Ovary (tissue), 9 donors: ENCODE data around the gene RAET1G. TPM values are rescaled to one million over a fixed set of nuclear protein-coding genes. Genes with fewer than 3 reads are reported as not detected.

Source experiments
- DNase-seq, 5 donors: peaks; one replicate each; pipeline ENCODE4 v3.0.0-alpha.2; 2019 to 2020
- H3K27ac ChIP-seq, 2 donors: fragments of 200-600 bp; one replicate each; pipeline versions ENCODE4 v1.5.1 to v1.8.0; 2019 to 2022
- H3K27me3 ChIP-seq: fragments of 200-600 bp; one replicate; pipeline ENCODE4 v1.8.0; 2022
- H3K36me3 ChIP-seq: fragments of 200-600 bp; sonication (generic); one replicate; pipeline ENCODE4 v1.5.1; 2019
- H3K4me1 ChIP-seq: one replicate; pipeline ENCODE4 v1.8.1; 2013; ENCODE audit warnings: mild to moderate bottlenecking, moderate library complexity; ENCODE audit not compliant: insufficient read depth
- H3K4me3 ChIP-seq: fragments of 200-600 bp; sonication (generic); one replicate; pipeline ENCODE4 v1.5.1; 2017
- H3K9me3 ChIP-seq, 2 donors: fragments of 200-600 bp in 1 of 2; sonication (generic) in 1 of 2; one replicate each; pipeline versions ENCODE4 v1.5.1 to v1.8.1; 2013 to 2019; ENCODE audit warnings: mild to moderate bottlenecking in 1 of 2, moderate library complexity in 1 of 2
- EP300 ChIP-seq: sonication (generic); formaldehyde crosslinking; IDR thresholded peaks from one replicate; pipeline ENCODE4 v1.6.1; 2017; ENCODE audit warnings: antibody characterized with exemption
- POLR2A ChIP-seq: fragments of 450-650 bp; IDR thresholded peaks from one replicate; pipeline ENCODE4 v1.6.1; 2017; ENCODE audit warnings: antibody characterized with exemption, mild to moderate bottlenecking, moderate library complexity
- WGBS, 3 donors: extraction: QIAGEN DNeasy Blood & Tissue Kit in 1 of 3; methylation state at CpG; one replicate each; pipeline versions ENCODE4 v1.1.5 to v1.1.7; 2013 to 2017; 5-methylcytosine and 5-hydroxymethylcytosine counted together
- intact Hi-C, 4 donors: fragments of 100-400 bp; cut with DNase I; formaldehyde crosslinking; loops; one replicate each; pipeline versions ENCODE4 v1.11.0 to v1.15.1; 2022 to 2023
- polyA plus RNA-seq, 2 donors: library from polyadenylated mRNA; stranded (reverse); fragments of 200-250 nt in 1 of 2; fragments of 350-450 nt in 1 of 2; fragmentation: Illumina TruSeq in 1 of 2; extraction: RNeasy Lipid Tissue Mini Kit (QIAGEN cat#74804) in 1 of 2; gene quantifications; one replicate each; pipeline ENCODE4 v1.2.3, GENCODE V29; 2013 to 2014
- total RNA-seq, 7 donors: library from RNA; depleted of rRNA in 2 of 7; stranded (reverse); fragments of >200 nt in 2 of 7; fragmentation: NEBNext Ultra II Directional in 3 of 7; extraction: Animal tissue kit (Norgen Biotek cat#: 25700) in 3 of 7; gene quantifications; one replicate each; pipeline versions ENCODE4 v1.1.0 to v1.2.4, GENCODE V29; 2016 to 2023
- TF ChIP-seq, protein P1 (sequence below), 3 donors: fragments of 450-650 bp in 2 of 3; fragments of 200-600 bp in 1 of 3; IDR thresholded peaks; one replicate each; pipeline versions ENCODE4 v1.5.1 to v1.8.0; 2016 to 2022; ENCODE audit warnings: antibody characterized with exemption in 3 of 3, mild to moderate bottlenecking in 1 of 3
- donor health status: DM: no; HTN: no; CAD: no; lungs with moderate emphysema.
- donor health status: DM: no; HTN: no; CAD: no.
- donor health status: Bipolar disorder and iron deficiency.
- donor health status: DM: yes; HTN: yes; CAD: no.
- donor health status: DM: no; HTN: no; CAD: no.
- donor health status: DM: yes; HTN: yes; CAD: no.

RAET1G gene
- total and polyA plus RNA-seq, 9 donors = 0.42 to 1.5 (median 0.77) TPM; not detected in 1

DNA sequence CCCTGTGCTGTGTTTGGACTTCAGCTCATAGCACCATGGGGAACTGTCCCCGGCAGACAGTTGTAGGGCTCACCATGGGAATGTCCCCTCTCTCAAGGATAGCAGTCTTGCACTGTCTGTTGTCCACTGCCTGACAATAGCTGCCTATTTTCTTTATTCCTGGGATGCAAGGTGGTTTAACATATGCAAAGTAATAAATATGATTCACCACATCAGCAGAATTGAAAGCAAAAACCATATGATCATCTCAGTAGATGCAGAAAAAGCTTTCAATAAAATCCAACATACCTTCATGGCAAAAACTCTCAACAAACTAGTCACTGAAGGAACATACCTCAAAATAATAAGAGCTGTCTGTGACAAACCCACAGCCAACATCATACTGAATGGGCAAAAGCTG, 45.3 kb downstream of the RAET1G start:
- H3K4me1 ChIP-seq = no peaks in the 10 kb centered on the region
- no peak overlapping the region for H3K4me3 ChIP-seq
- no peaks in the 10 kb centered on the region for H3K27me3 ChIP-seq
- H3K27ac ChIP-seq = no peak overlapping the region
- TF ChIP-seq, protein P1, sequence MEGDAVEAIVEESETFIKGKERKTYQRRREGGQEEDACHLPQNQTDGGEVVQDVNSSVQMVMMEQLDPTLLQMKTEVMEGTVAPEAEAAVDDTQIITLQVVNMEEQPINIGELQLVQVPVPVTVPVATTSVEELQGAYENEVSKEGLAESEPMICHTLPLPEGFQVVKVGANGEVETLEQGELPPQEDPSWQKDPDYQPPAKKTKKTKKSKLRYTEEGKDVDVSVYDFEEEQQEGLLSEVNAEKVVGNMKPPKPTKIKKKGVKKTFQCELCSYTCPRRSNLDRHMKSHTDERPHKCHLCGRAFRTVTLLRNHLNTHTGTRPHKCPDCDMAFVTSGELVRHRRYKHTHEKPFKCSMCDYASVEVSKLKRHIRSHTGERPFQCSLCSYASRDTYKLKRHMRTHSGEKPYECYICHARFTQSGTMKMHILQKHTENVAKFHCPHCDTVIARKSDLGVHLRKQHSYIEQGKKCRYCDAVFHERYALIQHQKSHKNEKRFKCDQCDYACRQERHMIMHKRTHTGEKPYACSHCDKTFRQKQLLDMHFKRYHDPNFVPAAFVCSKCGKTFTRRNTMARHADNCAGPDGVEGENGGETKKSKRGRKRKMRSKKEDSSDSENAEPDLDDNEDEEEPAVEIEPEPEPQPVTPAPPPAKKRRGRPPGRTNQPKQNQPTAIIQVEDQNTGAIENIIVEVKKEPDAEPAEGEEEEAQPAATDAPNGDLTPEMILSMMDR (IDR thresholded peaks at IDR 0.05) = no peak
- TF ChIP-seq EP300 (no peak), POLR2A (no peak)
- 86 to 93% (median 93%) methylated on average over 1 of the region's 1 CpG for WGBS, 3 donors
- H3K9me3 ChIP-seq = no peaks in the 10 kb centered on the region
- intact Hi-C loops = no loop called here
- no peaks in the 10 kb centered on the region for H3K36me3 ChIP-seq
- no peak for DNase-seq

DNA sequence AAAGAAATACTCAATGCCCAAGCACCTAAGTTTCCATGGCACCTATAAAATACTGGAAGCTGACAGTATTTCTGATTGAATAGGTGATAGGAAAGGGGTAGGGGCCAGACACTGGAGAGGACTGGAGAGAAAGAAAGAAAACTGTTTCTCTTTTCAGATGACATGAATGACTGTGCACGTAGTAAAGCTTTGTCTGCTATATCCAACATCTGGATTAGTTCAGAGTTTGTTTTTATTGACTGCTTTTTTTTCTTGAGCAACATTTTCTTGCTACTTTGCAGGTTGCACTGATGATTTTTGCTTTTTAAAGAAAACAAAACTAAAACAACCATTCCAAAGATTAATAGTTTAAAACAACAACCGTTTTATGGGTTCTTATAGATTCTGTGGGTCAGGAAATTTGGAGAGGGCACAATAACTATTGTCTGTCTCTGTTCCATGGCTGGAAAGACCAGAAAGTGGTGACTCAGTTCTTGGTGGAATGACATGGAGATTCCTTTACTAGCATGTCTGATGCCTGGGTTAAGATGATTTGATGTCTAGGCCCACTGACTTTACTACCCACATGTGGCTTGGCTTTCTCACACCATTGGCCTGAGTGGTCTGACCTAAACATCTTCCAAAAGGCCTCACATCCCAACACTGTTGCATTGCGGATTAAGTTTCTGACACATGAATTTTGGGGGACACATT, 46.5 kb downstream of the RAET1G start:
- H3K27ac ChIP-seq = no peak overlapping the region
- no peaks in the 10 kb centered on the region for H3K4me1 ChIP-seq
- H3K27me3 ChIP-seq = no peaks in the 10 kb centered on the region
- TF ChIP-seq EP300 (no peak), POLR2A (no peak)
- intact Hi-C loops = no loop called here
- no peak overlapping the region for H3K4me3 ChIP-seq
- no peaks in the 10 kb centered on the region for H3K36me3 ChIP-seq
- DNase-seq = no peak
- WGBS, 3 donors = 51 to 62% (median 59%) methylated on average over 3 of the region's 3 CpGs
- H3K9me3 ChIP-seq = no peaks in the 10 kb centered on the region

DNA sequence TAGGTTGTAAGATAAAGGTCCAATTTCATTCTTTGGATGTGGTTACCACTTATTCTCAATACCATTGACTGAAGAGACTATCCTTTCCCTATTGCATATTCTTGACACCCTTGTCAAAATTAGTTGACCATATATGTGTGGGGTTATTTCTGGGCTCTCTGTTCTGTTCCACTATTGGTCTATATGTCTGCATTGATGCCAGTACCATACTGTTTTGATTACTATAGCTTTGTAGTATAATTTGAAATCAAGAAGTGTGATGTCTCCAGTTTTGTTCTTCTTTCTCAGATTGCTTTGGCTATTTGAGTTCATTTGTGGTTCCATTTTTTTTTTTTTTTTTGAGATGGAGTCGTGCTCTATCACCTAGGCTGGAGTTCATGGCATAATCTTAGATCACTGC, 50.7 kb downstream of the RAET1G start:
- no peaks in the 10 kb centered on the region for H3K4me1 ChIP-seq
- no peaks in the 10 kb centered on the region for H3K27me3 ChIP-seq
- no peak for DNase-seq
- H3K9me3 ChIP-seq = no peaks in the 10 kb centered on the region
- TF ChIP-seq POLR2A (no peak), EP300 (no peak)
- TF ChIP-seq, protein P1 (IDR thresholded peaks at IDR 0.05) = no peak
- WGBS, 3 donors = 80 to 85% (median 81%) methylated on average over 1 of the region's 1 CpG
- H3K27ac ChIP-seq = no peak overlapping the region
- H3K36me3 ChIP-seq = no peaks in the 10 kb centered on the region
- intact Hi-C loops = no loop called here
- no peak overlapping the region for H3K4me3 ChIP-seq

DNA sequence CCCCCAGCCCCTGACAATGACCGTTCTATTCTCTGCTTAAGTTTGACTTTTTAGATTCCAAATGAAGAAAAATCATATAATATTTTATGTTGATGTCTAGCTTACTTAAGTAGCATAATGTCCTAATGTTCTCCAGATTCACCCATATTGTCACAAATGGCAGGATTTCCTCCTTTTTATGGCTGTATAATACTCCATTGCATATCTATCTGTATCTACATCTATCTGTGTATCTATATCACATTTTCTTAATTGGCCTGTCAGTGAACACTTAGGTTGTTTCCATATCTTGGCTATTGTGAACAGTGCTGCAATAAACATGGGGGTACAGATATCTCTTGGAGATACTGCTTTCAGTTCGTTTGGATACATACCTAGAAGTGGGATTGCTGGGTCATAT, 51.7 kb downstream of the RAET1G start:
- no peaks in the 10 kb centered on the region for H3K27me3 ChIP-seq
- H3K4me1 ChIP-seq = no peaks in the 10 kb centered on the region
- no peaks in the 10 kb centered on the region for H3K36me3 ChIP-seq
- TF ChIP-seq, protein P1 (IDR thresholded peaks at IDR 0.05) = no peak
- TF ChIP-seq EP300 (no peak), POLR2A (no peak)
- intact Hi-C loops = no loop called here
- WGBS, 3 donors = 82 to 92% (median 83%) methylated on average over 2 of the region's 2 CpGs
- H3K4me3 ChIP-seq = no peak overlapping the region
- H3K27ac ChIP-seq = no peak overlapping the region
- no peaks in the 10 kb centered on the region for H3K9me3 ChIP-seq
- no peak for DNase-seq

DNA sequence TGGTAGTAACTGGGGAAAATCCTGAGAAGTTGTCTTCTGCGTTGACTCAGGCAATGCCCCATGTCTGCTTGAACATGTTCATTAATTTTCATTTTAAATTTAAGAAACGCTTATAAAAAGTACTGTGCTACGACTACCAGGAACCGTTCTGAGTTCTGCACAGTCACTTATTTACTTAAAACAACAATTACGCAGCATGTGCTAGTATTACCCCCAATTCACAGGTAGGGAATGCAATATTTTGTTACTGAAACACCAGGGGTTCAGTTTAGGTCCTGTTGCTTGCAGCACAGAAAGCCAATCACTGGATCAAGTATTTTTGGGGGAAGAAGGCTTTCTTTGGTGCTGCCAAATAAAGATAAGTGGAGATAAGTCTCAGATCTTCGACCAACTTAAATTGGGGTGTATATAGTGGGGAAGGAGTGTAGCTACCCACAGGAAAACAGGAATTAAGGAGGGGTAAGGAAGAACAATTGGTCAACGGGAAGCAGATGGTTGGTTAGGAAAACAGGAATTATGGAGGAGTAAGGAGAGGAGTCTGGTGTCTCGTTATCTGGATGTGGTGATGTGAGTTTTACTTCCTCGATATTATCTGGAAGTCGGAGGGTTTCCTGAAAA, 53.5 kb downstream of the RAET1G start:
- H3K4me3 ChIP-seq = no peak overlapping the region
- no peak for DNase-seq
- no peaks in the 10 kb centered on the region for H3K27me3 ChIP-seq
- intact Hi-C loops = loop anchor here in 1 of 4 donors (10.0 kb wide), 1 partner anchor 55 kb away; the partner anchor contains the start of gene RAET1G
- H3K4me1 ChIP-seq = peaks cover 3% of the 10 kb centered on the region
- H3K27ac ChIP-seq = no peak overlapping the region
- 71 to 77% (median 74%) methylated on average over 10 of the region's 10 CpGs for WGBS, 3 donors
- H3K36me3 ChIP-seq = no peaks in the 10 kb centered on the region
- no peaks in the 10 kb centered on the region for H3K9me3 ChIP-seq
- TF ChIP-seq EP300 (no peak), POLR2A (no peak)
- TF ChIP-seq, protein P1 (IDR thresholded peaks at IDR 0.05) = no peak
